ENCODE results near the gene IGHMBP2.

IGHMBP2 gene

DNA sequence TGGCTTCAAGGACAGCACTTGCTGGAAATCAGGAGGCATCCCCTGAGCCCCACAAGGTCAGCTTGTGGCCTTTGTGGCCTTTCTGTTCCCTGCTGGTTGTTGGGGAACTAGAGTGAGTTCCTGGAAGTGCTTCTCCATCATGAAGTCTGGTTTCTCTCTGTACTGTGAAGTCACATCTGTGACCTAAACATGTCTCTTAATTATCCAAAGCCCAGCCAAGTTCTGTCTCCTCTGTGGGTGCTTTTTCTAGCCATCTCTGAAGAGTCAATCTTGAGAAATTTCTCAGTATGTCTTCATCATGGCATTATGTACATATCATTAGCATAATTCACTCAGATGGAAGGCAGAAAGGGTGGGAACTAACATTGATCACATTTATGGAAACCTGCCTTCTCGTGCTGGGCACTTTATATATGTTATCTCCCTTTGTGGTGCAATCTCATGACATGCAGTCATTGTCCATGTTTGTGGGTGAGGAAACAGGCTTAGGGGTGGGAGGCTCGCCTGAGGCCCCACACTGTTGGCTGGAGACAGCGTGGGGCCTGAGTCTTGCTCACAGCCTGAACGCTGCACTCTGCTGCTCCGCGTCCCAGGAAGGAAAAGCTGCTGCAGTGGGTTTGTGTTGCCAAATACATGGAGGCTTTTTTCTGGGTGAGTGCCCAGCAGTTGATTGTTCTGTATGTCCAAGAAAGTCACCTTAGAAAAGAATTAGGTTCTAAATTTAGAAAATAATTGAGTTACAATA is 24.6 kb downstream of the IGHMBP2 start:
- no peak for DNase-seq

DNA sequence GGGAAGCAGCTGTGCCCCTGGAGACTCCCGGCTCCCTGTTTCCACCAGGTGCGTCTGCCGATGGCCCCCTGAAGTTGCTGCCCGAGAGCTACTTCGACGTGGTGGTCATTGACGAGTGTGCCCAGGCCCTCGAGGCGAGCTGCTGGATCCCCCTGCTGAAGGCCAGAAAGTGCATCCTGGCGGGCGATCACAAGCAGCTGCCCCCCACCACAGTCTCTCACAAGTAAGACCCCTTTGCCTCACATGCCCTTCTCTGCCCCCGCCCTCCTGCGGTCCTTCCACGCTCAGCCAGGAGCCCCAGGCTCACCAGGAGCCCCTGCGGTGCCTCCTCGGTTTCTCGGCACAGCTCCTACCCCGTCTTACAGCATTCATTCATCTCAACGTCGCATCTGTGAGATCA is 25.4 kb downstream of the IGHMBP2 start:
- no peak for DNase-seq

- no peak for DNase-seq
Observed at GRCh38 chr11:68929706-68930570, 26.2 kb downstream of the IGHMBP2 start.

GRCh38 chr11:68930991-68931855 is 27.5 kb downstream of the IGHMBP2 start:
- no peak for DNase-seq

DNA sequence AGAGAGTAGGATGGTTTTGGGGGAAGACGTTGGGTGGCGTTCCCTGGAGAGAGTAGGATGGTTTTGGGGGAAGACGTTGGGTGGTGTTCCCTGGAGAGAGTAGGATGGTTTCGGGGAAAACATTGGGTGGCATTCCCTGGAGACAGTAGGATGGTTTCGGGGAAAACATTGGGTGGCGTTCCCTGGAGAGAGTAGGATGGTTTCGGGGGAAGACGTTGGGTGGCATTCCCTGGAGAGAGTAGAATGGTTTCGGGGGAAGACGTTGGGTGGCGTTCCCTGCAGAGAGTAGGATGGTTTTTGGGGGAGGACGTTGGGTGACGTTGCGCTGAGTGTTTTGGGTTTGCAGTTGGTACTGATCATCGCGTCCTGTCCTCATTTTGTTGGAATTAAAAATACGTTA is 28.2 kb downstream of the IGHMBP2 start:
- DNase-seq, result no peak

DNA sequence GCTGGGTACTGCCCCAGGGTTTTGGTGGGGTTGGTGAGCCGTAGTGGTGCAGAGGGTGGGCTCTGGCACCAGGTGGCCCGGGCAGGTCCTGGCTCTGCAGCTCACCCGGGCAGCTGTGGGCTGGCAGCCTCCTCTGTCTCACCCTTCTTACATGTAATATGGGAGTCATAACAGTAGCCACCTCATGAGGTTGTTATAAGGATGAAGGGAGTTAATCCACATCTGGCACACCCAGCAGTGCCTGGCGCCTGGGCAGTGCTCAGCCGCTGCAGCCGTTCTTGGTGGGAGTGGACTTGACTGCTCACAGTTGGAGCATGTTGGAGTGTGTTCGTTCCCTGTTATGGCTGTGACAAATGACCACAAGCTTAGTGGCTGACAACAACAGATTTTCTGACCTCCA is 28.7 kb downstream of the IGHMBP2 start:
- no peak for DNase-seq

DNA sequence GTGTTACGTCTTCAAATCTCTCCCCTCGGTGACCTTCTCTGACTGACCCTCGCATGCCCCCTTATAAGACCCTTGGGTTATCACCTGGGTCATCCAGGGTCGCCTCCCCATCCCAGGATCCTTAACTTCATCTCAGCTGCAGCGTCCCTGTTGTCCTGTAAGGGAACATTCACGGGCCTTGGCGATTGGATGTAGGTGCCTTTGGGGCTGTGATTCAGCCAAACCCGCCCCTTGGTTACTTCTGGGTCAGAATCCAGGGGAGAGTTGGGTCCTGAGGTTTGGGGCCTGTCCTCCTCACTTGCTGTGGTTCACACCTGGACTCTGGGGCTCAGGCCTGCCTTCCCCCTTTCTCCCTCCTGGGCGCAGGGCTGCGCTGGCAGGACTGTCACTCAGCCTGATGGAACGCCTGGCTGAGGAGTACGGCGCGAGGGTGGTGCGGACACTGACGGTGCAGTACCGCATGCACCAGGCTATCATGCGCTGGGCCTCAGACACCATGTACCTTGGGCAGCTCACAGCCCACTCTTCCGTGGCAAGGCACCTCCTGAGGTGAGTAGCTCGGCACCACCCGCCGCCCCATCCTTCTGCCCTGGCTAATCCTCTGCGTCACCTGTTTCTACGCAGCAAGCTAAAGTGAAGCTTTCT is 29.4 kb downstream of the IGHMBP2 start:
- no peak for DNase-seq

GRCh38 chr11:68933605-68934320 is 30.1 kb downstream of the IGHMBP2 start:
- no peak for DNase-seq

GRCh38 chr11:68934321-68934645 is 30.6 kb downstream of the IGHMBP2 start:
- DNase-seq, result no peak

- no peak for DNase-seq
Observed at GRCh38 chr11:68934666-68935065, 31.0 kb downstream of the IGHMBP2 start.

DNA sequence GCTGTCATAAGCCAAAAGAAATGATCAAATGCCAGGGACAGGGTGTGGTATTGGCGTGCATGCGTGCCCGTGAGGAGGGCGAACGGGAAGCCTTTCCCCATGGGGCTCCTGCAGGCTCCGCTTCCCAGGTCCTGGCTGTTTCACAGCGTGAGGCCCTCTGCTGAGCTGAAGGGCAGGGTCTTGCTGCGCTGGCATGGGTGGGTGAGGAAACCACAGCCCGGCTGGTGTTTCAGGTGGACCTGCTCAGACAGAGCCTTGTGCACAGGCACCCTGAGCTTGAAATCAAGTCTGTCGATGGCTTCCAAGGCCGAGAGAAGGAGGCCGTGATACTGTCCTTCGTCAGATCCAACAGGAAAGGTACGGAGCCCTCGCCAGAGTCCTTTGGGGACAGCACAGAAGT is 31.4 kb downstream of the IGHMBP2 start:
- DNase-seq, result no peak

DNA sequence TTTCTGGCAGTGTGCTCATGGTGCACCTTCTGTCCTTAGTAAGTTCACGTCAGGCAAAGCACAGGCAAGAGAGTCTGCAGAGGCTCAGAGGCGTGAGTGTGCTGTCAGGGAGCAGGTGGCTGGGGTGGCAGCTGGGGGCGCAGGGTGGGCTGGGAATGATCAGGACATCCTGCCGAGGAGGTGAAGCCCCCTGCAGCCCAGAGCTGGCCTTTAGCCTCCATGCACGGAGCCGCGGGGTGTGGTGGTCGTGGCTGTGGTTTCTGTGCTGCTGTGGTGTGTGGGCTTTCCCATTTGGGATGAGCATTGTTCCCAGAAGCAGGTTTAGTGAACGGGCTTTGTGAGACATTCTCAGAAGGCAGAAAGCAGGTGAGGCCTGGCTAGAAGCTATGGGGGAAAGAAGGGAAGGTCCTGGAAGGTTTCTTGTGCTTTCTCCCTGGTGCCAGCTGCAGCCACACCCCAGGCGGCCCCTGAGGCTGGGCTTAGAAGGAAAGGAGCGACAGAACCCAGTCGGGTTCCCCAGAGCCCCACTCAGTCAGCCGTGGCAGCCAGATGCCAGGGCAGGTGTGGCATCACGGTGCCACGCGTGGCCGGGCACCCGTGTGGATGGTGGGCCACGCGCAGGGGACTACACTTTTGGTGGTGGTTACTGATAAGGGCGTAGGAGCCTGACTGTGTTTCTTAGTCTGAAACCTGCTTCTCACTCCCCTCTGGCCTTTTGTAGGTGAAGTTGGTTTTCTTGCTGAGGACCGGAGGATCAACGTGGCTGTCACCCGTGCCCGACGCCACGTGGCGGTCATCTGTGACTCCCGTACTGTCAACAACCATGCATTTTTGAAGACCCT is 32.0 kb downstream of the IGHMBP2 start:
- DNase-seq, result no peak

DNA sequence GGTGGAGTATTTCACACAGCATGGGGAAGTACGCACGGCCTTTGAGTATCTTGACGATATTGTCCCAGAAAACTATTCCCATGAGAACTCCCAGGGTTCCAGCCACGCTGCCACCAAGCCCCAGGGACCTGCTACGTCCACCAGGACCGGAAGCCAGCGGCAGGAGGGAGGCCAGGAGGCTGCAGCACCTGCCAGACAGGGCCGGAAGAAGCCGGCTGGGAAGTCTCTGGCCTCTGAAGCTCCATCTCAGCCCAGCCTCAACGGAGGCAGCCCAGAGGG is 32.6 kb downstream of the IGHMBP2 start:
- DNase-seq, result no peak

GRCh38 chr11:68936676-68937620 is 33.3 kb downstream of the IGHMBP2 start:
- DNase-seq, result no peak

GRCh38 chr11:68938088-68938487 is 34.4 kb downstream of the IGHMBP2 start:
- no peak for DNase-seq

DNA sequence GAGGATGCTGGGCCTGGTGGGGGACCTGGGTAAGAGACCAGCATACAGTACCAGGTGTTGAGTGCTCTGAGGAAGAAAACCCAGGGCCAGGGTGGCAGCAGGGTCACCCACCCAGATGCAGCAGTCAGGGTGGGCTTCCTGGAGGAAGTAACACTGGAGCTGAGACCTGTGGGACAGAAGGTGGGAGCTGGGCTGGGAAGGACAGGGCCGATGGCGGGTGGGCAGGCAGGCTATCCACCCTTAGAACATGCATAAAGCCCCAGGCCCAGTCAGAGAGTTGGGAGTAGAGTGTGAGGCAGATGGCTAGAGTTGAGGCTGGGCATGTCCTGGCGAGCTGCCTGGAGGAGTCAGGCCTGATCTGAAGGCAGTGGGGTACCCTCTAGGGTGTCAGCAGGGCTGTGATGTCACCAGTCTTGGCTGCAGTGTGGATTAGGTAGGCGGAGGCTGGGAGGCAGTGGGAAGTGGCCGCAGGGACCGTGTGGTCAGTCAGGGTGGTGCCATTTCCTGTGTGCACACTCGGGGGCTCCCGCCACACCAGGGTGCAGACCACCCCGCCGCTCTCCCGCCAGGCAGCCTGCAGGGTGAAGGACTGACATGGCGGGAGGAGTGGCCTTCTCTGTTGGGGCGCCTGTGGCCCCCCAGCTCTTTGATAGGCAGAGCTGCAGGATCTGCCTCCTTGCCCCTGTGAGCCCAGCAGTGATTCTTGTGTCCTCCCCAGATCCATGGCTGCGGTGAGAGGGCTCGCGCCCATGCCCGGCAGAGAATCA is 35.3 kb downstream of the IGHMBP2 start:
- DNase-seq, result no peak

DNA sequence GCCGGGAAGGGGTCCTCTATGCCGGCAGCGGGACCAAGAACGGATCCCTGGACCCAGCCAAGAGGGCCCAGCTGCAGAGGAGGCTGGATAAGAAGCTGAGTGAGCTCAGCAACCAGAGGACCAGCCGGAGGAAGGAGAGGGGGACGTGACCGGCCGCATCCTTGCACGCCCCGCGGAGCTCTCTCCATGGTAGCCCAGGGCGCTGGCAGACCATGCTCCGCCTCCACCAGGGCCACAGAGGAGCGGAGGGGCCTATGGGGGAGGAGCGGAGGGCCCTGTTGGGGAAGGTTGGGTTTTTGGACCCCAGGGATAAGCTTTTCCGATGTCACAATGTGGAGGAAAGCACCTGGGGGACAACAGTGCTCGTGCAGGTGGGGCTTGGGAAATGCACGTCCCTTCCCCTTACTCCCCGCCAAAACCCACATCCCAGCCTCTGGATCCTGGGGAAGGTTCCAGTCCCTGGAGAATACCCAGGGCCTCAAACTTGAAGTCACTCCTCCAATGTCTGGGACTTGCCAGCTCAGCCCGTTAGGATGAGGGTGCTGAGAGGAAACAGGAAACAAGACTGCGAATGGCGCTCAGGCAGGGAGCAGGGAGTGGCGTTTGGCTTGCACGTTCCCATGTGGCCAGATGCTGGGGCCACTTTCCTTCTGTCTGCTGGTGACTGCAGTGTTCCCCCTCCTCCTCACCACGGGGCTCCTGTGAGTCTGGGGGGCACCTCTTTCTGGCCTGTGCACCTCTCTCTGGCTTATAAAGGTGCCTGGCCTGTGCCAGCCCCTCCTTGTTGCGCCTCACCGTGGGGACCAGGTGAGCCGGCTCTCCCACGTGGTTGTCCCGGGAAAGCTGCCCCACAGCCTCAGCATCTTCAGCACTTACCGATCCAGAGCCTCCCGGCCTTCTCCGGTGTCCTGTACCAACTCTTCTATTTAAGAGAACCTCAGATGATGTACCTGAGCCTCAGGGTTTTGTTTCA is 36.2 kb downstream of the IGHMBP2 start:
- DNase-seq, result no peak

GRCh38 chr11:68940651-68941323 is 37.1 kb downstream of the IGHMBP2 start:
- DNase-seq, result no peak
